RPMI7951 (cell line): Measurements from ENCODE around the gene DGAT2. TPM values are rescaled to one million over a fixed set of nuclear protein-coding genes. Genes with fewer than 3 reads are reported as not detected.
"Not testable (repeated sequence)": the region's sequence is repeated elsewhere in the genome, so short reads cannot be mapped to it uniquely, and the experiment has no call there.

Experiments used
- DNase-seq: peaks from one replicate; pipeline ENCODE4 v3.0.0-alpha.2; 2012; ENCODE audit warnings: low read depth
- total RNA-seq: library from RNA; depleted of rRNA; stranded (reverse); fragments of >200 nt; shearing (Covaris generic); gene quantifications from 2 replicates; pipeline ENCODE4 v1.2.3, GENCODE V29; 2014

DGAT2 gene
- total RNA-seq, 1 experiment from 2014 or later: 2.4 TPM

DNA sequence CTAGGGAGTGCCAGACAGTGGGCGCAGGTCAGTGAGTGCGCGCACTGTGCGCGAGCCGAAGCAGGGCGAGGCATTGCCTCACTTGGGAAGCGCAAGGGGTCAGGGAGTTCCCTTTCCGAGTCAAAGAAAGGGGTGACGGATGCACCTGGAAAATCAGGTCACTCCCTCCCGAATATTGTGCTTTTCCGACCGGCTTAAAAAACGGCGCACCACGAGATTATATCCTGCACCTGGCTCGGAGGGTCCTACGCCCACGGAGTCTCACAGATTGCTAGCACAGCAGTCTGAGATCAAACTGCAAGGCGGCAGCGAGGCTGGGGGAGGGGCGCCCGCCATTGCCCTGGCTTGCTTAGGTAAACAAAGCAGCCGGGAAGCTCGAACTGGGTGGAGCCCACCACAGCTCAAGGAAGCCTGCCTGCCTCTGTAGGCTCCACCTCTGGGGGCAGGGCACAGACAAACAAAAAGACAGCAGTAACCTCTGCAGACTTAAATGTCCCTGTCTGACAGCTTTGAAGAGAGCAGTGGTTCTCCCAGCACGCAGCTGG, 19.8 kb upstream of the DGAT2 start:
- DNase-seq: not testable (repeated sequence)

DNA sequence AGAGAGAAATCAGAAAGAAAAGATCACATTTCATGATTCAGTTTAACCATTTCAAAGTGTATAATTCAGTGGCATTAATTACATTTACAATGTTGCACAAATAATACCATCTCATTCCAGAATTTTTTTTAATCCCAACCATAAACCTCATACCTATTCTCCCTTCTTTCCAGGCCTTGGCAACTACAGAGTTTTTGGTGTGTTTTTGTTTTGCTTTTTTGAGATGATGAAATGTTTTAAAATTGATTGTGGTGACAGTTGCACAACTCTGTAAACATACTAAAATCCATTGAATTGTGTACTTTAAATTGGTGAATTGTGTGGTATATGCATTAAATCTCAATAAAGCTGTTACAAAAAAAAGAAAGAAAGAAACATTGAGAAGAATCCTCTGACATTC, 13.6 kb upstream of the DGAT2 start:
- not testable (repeated sequence) for DNase-seq

DNA sequence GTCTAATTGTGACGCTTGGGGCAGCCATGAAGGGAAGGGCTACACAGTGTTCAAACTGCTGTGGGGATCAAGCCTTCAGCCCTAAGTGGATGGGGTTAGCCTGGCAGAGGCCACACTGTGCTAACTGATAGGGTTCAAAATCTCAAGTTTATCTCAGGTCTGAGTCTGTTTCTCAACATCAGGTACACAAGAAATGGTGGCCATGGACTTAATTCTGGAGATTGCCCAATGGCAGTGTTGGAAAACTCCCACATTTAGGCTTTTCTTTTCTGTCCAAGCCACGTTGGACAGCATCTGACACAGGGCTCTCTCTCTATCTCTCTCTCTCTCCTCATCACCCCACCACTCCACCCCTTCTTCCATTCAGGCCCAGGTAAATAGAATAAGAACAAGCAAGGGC, 10.9 kb upstream of the DGAT2 start:
- no peak for DNase-seq

DNA sequence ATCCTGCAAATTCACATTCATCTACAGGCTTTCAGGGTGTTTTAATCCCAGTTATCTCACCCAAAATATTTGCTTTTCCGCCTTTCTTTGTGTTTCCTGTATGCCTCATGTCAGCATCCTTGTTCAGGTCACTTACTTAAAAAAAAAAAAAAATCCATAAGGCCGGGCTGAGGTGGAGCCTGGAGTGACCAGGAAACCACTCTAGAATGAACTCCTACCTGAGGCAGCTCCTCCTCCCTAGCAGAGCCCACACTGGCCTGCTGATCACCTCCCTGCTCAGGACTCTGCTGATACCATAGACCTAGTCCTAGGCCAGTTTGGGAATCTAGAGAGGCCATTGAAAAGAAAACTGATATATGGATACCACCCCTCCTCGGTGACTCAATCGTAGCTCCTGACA, 8.7 kb upstream of the DGAT2 start:
- DNase-seq: no peak

DNA sequence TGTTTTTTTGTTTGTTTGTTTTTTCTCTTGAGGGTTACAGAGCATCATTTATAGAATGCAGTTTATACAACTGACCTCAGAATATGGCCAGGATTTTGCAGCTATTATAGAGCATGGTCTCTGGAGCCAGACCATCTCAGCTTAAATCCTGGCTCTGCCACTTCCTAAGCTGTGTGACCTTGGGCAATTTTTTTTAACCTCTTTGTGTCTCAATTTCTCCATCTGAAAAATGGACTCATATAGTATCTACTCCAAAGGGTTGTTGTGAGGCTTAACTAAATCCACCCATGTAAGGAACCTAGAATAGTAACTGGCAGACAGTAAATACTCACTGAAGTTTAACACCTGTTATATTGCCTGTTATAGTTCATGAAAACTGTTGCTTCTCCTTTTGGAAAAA, 8.3 kb upstream of the DGAT2 start:
- no peak for DNase-seq

DNA sequence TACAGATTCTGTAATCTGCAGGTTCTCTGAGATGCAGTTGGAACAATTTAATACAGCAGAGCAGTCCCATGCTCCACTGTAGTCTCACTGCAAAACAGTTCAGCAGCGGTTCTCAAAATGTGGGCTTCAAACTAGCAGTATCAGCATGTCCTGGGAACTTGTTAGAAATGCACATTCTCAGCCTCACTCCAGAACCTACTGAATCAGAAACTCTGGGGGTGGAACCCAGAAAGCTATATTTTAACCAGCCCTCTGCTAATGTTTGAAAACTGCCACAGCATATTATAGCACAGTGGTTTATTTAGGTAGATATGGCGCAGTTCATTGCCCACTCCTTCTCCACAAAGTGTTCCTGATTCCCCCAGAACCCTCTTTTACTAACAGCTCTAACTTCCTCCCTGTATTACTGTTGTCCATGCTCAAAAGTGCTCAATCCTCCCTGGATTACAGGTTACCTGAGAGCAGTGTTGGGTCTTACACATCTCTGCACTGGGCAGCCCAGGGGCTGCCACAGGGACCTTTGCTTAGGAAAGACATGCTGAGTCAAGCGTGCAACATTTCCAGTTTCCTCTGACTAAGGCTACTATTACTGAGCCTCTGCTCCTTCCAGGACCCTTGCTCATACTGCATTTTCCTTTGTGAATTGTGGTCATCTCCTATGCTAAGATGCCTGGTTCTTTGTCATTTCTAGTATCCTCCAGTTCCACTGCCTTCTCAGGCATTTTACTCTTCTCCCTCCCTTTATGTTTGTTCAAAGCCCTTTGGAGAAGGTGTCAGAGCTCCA, 7.7 kb upstream of the DGAT2 start:
- no peak for DNase-seq

DNA sequence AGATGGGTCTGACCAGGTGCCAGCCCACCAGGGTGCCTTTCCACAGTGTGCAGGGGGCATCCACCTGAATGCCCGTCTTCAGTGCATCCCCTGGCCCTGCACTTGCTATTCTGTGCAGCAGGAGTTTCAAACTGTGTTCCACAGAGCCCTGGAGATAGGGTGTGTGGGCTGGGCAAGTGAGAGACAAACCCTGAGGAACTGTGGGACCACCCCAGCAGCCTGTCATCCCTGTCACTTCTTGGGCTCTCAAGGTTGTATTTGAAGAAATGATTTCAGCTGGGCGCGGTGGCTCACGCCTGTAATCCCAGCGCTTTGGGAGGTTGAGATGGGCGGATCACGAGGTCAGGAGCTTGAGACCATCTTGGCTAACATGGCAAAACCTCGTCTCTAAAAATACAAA, 6.4 kb upstream of the DGAT2 start:
- DNase-seq: no peak

DNA sequence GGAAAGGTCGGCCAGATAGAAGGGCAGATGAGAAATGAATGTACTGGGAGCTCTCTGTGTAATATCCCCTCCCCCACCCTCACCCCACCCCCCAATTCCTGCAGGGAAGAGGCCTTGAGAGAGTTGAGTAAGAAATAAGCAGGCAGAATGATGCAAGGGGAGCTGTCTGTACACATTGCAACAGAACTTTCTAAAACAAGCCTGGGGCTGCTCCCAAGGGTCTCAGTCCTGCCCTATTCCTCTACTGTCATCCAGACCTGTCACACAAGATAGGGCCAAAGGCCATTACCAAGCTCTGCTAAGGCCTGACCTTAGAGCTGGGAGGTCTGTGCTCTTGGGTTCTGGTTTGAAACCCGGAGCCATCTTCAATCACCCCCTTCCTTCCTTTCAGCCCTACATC, 5.7 kb upstream of the DGAT2 start:
- no peak for DNase-seq

DNA sequence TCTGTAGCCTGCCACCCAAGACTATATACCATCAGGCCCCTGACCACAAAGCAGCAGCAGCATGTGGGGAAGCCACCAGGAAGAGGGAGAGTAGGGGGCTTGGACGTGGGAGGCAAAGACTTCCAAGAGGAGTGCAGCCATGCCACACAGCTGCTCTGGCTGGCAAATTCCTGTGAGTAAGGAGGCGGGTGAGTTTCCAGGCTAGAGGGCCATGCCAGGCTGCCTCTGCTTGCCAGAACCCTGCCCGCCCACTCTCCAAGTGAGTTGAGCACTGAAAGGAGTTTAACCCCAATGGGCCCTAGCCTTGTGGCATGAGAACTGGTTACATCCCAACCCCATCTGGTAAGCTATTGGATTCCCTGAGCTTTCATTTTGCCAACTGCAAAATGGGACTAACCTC, 4.7 kb upstream of the DGAT2 start:
- DNase-seq: no peak

DNA sequence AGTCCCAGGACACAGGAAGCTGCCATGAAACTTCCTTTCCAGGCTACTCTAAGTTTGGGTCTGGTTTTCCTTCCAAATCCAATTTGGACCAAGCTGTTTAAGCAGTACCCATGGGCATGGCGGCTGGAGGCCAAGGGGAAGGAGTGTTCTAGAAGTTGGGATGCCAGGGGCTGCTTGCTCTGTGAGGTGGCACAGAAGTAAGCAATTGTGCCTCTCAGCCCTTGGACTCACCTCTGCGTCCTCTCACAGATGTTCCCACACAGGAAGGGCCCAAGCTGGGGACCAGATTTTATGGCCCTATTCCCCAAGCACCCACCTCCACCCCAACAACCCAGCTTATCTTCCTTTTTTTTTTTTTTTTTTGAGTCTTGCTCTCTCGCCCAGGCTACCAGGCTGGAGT, 3.5 kb upstream of the DGAT2 start:
- no peak for DNase-seq

DNA sequence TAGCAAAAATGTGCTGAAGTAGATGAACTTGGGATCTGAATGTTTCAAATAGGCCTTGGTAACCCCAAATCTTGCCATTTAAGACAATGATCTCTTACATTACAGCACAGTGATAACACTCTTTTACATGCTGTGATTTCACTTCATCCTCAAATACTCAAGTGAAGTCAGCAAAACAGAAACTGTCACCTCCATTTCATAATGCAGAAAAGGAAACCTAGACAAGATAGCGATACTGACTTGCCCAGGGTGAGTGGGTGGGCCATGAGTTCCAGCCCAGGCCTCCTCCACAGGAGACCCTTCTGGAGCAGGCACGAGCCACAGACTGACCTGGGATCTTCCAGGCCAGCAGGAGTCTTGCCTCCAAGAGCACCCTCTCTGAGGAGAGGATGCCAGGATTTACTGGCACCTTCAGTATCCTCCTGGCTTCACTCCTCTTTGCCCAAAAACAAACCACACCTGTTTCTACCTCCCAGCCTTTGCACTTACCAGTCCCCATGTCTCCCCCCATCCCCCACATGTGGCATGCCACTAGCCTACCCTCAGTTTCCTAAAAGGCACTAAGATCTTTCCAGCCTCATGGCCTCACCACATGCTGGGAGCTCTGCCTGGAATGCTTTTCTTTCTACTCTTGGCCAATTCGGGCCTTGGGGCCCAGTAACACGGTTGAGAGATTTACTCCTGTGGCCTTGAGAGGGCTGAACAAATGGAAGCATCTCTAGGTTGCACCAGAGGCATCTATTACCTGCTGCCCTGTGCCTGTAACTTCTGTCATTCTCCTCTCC, 1.9 kb upstream of the DGAT2 start:
- DNase-seq: no peak

DNA sequence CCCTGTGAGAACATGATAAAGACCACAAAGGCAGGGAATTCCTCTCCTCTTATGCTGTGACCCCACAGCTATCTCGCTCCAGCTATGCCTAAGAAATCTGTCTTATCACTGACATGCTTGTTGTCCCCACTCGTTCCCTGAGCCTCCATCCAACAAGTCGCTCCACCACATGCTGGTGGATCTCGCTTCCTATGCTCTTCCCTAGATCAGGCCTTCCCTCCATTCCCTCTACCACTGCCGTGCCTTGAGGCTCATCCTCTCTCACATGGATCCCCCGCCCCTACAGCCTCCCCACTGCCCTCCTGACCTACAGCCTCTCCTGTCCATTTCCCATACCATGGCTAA, 1.4 kb upstream of the DGAT2 start:
- no peak for DNase-seq

DNA sequence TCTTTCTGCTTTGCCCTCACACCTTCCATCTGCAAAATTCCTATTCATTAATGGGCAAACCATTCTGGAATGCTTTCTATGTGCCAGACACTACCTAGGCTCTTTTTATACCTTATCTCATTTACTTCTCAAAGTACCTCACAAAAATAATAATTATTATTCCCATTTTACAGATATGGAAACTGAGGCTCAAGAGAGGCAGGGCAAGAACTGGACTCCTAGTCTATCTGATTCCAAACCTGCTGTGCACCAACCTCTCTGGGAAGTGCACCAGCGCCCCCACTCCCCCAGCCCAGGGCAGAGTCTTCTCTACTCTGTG, 826 bp upstream of the DGAT2 start:
- no peak for DNase-seq

DNA sequence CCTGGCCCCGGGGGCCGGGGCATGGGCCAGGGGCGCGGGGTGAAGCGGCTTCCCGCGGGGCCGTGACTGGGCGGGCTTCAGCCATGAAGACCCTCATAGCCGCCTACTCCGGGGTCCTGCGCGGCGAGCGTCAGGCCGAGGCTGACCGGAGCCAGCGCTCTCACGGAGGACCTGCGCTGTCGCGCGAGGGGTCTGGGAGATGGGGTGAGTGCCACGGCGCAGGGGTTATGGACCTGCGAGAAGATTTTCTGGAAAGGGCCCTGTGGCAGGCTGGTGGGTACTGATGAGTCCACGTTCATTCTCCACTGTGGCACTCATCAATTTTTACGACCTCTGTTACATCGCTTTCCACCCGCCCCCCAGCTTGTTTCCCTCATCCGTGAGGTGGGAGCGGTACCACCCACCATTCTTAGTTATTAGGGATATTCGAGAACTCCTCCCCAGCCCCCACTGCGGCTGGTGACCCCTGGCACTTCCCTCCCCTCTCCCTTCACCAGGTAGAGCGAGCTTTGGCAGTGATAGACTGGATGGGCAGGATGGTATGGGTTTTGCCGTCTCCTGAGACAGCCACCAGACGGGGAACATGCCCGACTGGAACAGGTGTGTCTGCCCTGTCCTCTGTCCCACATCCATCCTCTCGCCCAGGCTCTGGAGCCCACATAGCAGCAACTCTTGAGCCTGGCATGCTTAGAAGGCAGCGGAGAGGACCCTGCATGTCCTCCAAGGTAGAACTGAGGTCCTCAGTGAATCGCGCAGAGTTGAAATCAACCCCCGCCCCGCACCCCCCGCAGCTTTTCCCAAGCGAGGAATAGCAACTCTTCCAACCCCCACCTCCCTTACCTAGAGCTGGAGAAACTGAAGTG, 562 bp downstream of the DGAT2 start:
- DNase-seq: no peak

DNA sequence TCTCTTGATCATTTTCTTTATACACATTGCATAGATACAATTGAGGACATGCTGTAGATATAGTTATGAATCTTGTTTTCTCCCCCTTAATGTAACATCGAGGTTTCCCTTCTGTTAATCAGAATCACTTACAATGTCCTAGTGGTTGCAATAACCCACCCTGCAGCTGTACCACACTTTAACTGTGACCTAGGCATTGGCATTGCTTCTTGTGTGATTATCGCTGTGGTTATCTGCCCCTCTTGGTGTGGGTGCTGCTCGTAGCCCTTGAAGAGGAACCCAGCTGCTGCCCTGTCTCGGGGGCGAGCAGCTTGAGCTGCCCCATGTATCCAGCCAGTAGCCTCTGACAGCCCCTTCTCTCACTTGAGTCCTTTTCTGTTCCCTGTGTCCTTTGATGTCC, 1.5 kb downstream of the DGAT2 start:
- no peak for DNase-seq

DNA sequence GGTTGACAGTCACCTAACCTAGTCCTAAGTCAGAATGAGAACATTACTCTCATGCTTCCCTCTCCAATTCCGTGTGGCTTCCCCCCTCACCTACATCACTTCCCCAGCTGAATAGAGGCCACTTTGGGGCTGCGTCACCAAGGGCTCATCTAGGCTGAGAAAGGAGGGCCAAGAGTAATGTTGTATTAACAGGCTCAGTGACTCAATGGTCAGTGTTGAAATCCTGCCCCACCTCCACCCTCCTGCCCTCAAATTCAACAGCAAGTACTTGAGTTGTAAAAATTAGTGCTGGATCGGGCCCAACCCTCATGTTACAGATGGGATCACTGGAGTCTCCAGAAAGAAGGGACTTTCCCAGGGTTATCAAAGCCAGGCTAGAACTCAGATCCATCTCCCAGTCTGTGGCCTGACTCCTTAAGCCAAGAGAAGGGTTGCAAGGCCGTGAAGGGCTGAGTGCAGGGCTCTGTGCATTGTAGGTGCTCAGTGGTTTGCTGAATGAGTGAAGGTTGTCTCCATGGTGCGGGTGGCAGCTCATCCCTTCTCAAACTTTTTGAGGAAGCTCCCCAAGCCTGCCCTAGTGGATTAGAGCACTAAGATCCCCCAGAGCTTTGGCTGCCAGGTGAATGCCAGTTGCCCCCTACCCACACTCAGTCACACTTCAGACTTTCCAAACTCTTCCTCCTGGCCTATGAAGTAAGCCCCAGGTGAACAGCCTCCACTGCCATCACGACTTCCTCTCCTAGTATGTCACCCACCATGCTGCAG, 3.2 kb downstream of the DGAT2 start:
- peak; percentile 67 for DNase-seq

DNA sequence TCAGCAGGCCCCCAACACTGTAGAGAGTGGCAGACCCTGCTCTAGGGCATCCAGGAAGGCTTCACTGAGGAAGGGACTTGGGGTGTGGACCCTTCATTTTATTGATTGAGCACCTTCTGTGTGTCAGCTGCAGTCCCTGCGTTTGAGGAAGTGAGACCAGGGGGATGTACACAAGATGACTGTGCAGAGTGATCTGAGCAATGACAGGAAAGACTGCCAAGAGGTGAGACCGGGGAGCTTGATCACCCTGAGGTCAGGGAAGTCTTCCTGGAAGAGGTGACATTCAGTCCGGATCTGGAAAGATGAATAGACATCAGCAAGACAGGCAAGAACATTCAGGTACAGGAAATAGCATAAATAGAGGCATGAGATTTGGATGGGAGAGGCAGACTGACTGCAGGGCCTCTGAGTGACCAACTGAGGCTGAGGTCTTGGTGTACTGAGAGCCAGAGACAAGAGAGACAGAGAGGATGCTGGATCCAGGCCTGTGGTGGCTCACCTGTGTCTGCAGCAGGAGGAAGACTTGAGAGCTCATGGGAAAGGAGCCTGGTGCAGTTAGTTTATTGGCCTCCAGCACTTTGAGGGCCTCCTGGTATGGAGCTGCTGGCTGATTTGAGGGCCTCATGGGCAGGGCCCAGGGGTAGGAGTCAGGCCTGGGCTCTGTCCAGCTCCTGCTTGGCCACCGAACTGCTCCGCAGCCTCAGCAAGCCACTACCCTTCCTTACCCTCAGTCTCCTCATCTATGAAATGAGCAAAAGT, 5.2 kb downstream of the DGAT2 start:
- no peak for DNase-seq

DNA sequence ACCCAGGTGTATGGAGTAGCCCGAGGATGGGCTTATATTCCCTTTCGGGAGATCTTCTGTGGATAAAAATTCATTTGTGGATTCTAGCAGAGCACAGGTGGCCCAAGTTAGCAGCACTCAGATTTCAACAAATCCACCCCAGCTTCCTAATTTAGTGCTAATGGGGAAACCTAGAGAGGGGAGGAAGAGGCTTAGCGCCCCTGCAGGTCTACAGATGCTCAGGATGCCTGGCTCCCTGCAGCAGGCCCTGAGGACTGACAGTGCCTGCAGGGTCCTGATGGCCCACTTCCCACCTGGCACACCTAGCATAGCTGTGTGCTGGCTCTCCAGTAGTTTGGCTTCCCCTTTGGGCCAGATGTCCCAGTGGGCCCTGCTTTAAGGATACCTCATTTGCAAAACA, 6.5 kb downstream of the DGAT2 start:
- DNase-seq: no peak

DNA sequence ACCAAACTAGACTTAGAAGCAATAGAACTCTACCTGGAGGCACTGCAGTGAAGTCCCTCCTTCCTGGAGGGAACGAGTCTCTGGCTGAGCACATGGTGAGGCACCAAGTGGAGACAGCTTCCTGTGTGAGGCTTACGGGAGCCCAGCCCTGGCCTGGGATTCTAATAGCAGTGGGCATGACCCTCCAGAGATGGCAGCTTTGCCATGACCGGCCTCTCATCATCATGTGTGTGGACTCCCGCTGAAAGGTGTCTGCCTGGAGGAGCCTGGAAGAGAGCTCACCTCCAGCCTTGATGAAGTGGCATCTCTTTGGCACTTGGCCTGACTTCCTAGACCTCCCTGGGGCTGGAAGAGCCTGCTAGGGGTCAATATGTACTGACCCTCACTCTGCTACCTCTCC, 8.0 kb downstream of the DGAT2 start:
- no peak for DNase-seq

DNA sequence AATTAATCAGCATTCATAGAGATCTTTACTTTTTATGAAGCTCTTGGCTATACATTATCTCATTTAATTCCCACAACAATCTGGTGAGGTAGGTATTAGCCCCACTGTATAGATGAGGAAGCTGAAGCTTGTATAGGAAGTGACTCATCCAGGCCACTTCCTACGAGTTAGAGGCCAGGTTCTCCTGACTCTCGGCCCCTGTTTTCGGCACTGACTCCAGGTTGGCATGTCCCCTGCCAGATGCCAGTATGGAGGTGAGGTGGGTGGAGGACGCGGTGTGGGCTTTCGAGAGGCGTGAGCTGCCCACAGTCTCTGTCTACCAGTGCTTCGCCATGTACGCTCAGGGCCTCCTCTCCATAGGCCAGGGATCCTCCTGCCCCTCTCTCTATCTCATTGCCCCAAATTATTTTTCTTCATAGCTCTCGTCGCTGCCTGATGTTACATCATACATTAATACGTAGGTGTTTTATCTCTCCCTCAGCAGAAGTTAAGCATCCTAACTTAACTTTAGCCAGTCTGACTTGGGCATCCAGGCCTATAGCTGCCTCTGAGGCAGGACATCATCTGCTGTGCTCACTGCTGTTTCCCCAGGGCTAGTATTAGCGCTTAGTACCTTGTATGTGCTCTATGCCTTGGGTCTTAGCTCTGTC, 9.0 kb downstream of the DGAT2 start:
- DNase-seq: no peak
